Retinal pigment epithelial cell (primary cell): ENCODE measurements around the gene ORAI2.
A peak's percentile ranks its signal among the peaks of the same experiment; 100 is the strongest.

Source experiments
- DNase-seq: peaks from one replicate; pipeline ENCODE4 v3.0.0-alpha.2; 2010; ENCODE audit warnings: low read depth
- H3K4me3 ChIP-seq: 2 replicates; pipeline ENCODE4 v1.5.1; 2011; ENCODE audit warnings: mild to moderate bottlenecking, low read length, control low read depth, moderate library complexity
- CTCF ChIP-seq: conservative IDR thresholded peaks from 2 replicates; pipeline ENCODE4 v1.5.1; 2011; ENCODE audit warnings: low read depth, low read length, control low read depth, inconsistent platforms

The ORAI2 gene

GRCh38 chr7:102446387-102447156 is 13.2 kb downstream of the ORAI2 start:
- no peak for DNase-seq
- H3K4me3 ChIP-seq = no peak overlapping the region

GRCh38 chr7:102447311-102447710 is 13.9 kb downstream of the ORAI2 start:
- H3K4me3 ChIP-seq = no peak overlapping the region
- DNase-seq = no peak
- no peak for TF ChIP-seq CTCF

More at GRCh38 chr7:102446387-102447156, 13.2 kb downstream of the ORAI2 start:
- TF ChIP-seq CTCF = no peak

DNA sequence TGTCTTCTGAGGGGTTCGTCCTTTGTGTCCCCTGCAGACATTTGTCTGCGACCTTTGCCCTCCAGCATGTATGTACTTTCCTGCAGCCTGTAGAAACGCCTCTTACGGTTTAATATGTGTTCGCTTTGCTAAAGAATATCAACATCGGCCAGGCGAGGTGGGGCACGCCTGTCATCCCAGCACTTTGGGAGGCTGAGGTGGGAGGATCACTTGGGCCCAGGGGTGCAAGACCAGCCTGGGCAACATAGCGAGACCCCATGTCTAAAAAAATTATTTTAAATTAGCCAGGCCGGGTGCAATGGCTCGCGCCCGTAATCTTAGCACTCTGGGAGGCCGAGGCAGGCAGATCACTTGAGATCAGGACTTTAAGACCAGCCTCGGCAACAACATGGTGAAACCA is 15.8 kb downstream of the ORAI2 start:
- DNase-seq = no peak
- no peak for TF ChIP-seq CTCF
- H3K4me3 ChIP-seq = no peak overlapping the region

DNA sequence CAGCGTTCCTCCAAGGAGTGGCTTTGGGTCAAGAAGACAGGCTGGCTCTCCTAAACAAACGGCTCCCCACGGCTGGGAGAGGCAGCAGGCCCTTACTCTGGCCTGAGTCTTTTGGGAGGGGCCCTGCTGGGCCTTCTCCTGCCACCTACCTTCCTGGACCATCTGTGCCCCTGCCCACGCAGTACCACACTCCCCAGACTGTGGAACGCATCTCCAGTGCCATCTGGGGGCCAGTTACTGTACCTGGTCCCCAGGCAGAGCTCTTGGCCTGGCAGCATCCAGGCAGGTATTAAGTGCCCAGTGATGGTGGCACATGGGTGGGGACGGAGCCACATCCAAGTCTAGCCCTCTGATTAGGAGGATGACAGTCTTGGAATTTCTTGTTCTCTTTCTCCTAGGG is 16.9 kb downstream of the ORAI2 start:
- H3K4me3 ChIP-seq = no peak overlapping the region
- peak; percentile 21 for TF ChIP-seq CTCF
- no peak for DNase-seq

GRCh38 chr7:102451371-102452054 is 18.1 kb downstream of the ORAI2 start:
- no peak for DNase-seq
- TF ChIP-seq CTCF = no peak
- no peak overlapping the region for H3K4me3 ChIP-seq

GRCh38 chr7:102452451-102452850 is 19.1 kb downstream of the ORAI2 start:
- H3K4me3 ChIP-seq = no peak overlapping the region
- TF ChIP-seq CTCF = no peak
- no peak for DNase-seq

- TF ChIP-seq CTCF = no peak
- H3K4me3 ChIP-seq = no peak overlapping the region
- DNase-seq = no peak
Observed at GRCh38 chr7:102453319-102453718, 19.9 kb downstream of the ORAI2 start.
